Stimulated activated CD8-positive, alpha-beta memory T cell treated with anti-CD3 and anti-CD28 coated beads, Interleukin-7, amount 100 ng/mL, for 4 hours (primary cell): ENCODE measurements around the gene LRP3.

Experiments
- DNase-seq, 2 donors: peaks; one replicate each; pipeline ENCODE4 v3.0.0-alpha.2; 2020; ENCODE audit warnings: low read depth in 2 of 2

Gene LRP3

GRCh38 chr19:33252971-33253370 lies 58.8 kb downstream of the LRP3 start:
- DNase-seq = no peak

- no peak for DNase-seq
Measured at GRCh38 chr19:33254245-33254824, 60.2 kb downstream of the LRP3 start.

DNA sequence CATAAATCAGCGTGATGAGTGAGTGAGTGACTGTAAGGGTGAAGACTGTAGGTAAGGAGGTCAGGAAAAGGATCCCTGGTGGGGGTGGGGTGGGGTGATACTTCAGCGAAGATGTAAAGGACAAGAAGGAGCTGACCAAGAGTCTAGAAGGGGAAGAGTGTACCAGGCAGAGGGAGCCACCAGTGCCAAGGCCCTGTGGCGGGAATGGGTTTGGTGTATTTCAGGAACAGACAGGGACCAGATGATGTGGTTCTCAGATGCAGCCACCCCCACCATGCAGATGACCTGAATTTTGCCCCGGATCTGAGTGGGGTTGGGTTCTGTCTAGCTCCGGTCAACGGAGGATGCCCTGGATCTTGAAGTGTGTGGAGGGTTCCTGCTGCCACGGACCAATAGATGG lies 61.7 kb downstream of the LRP3 start:
- DNase-seq = no peak

GRCh38 chr19:33256261-33256660 lies 62.1 kb downstream of the LRP3 start:
- DNase-seq = no peak

DNA sequence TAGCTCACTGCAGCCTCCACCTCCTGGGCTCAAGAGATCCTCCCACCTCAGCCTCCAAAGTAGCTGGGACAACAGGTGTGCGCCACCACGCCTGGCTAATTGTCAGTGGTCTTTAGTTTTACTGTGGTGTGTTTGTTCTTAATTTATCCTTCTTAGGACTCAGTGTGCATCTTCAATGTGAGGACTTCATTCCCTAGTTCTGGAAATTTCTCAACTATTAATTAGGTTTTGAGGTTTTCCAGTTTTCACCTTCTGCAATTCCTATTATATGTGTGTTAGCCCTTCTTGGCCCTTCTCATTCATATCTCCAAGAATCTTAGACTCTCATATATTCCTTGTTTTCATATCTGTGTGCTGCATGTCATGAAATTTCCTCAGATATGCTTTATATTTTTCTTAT lies 63.7 kb downstream of the LRP3 start:
- DNase-seq = no peak
